Calu3 (cell line): Measurements from ENCODE around the gene DMRT2. TPM values are rescaled to one million over a fixed set of nuclear protein-coding genes. Genes with fewer than 3 reads are reported as not detected.

Experiments used
- BruUV-seq: library from RNA; stranded (reverse); fragments of 400-500 nt; replicated peaks from 2 replicates; lab custom pipeline; 2021; lab: Mats Ljungman, UMichigan
- CTCF ChIA-PET: fragments of 300-600 bp; sonication (Branson Sonifier 250); formaldehyde crosslinking; loops from one replicate; lab custom pipeline; 2022; ENCODE audit warnings: antibody characterized with exemption; lab: Charles Lee
- DNase-seq: peaks from one replicate; pipeline ENCODE4 v3.0.0; 2022
- H3K27ac Mint-ChIP-seq: one replicate; pipeline ENCODE4 v1.8.0; 2022; ENCODE audit warnings: mixed read lengths; ENCODE audit not compliant: unreplicated experiment
- H3K27me3 Mint-ChIP-seq: one replicate; pipeline ENCODE4 v1.8.0; 2022; ENCODE audit warnings: mixed read lengths; ENCODE audit not compliant: unreplicated experiment
- H3K36me3 Mint-ChIP-seq: one replicate; pipeline ENCODE4 v1.8.0; 2022; ENCODE audit warnings: mild to moderate bottlenecking, moderate library complexity, mixed read lengths; ENCODE audit not compliant: insufficient read depth, unreplicated experiment
- H3K4me1 Mint-ChIP-seq: one replicate; pipeline ENCODE4 v1.8.0; 2022; ENCODE audit warnings: mild to moderate bottlenecking, low read depth, mixed read lengths; ENCODE audit not compliant: unreplicated experiment
- H3K4me3 Mint-ChIP-seq: one replicate; pipeline ENCODE4 v1.8.0; 2022; ENCODE audit warnings: mild to moderate bottlenecking, low read depth, moderate library complexity, mixed read lengths; ENCODE audit not compliant: unreplicated experiment
- H3K9me3 Mint-ChIP-seq: one replicate; pipeline ENCODE4 v1.8.0; 2022; ENCODE audit warnings: low read depth, mixed read lengths; ENCODE audit not compliant: unreplicated experiment
- CTCF ChIP-seq: fragments of 200-600 bp; IDR thresholded peaks from one replicate; pipeline ENCODE4 v1.8.0; 2022; ENCODE audit warnings: antibody characterized with exemption; ENCODE audit not compliant: unreplicated experiment
- intact Hi-C: fragments of 100-400 bp; cut with micrococcal nuclease; formaldehyde crosslinking; loops from one replicate; pipeline ENCODE4 v1.10.0; 2022; ENCODE audit not compliant: unreplicated experiment
- total RNA-seq: library from RNA; stranded (reverse); gene quantifications from 2 replicates; pipeline ENCODE4 v1.2.3, GENCODE V29; 2022

DMRT2 gene
- total RNA-seq, 1 experiment from 2014 or later: not detected

GRCh38 chr9:1034271-1034670 lies 15.9 kb upstream of the DMRT2 start:
- intact Hi-C loops: no loop called here
- Mint-ChIP-seq H3K4me3 (no peak overlapping the region), H3K36me3 (no peaks in the 10 kb centered on the region), H3K4me1 (no peaks in the 10 kb centered on the region), H3K27me3 (peaks cover 1% of the 10 kb centered on the region), H3K9me3 (no peaks in the 10 kb centered on the region), H3K27ac (no peak overlapping the region)
- no peak for TF ChIP-seq CTCF
- CTCF ChIA-PET: no interaction called here
- no peak for DNase-seq
- BruUV-seq: no TSS peak

GRCh38 chr9:1039589-1039988 lies 10.6 kb upstream of the DMRT2 start:
- intact Hi-C loops: no loop called here
- Mint-ChIP-seq H3K27me3 (peaks cover 13% of the 10 kb centered on the region), H3K9me3 (no peaks in the 10 kb centered on the region), H3K36me3 (no peaks in the 10 kb centered on the region), H3K4me1 (no peaks in the 10 kb centered on the region), H3K27ac (no peak overlapping the region), H3K4me3 (no peak overlapping the region)
- no TSS peak for BruUV-seq
- CTCF ChIA-PET: no interaction called here
- no peak for DNase-seq
- TF ChIP-seq CTCF: no peak

GRCh38 chr9:1042466-1042865 lies 7.7 kb upstream of the DMRT2 start:
- BruUV-seq: no TSS peak
- intact Hi-C loops: no loop called here
- no peak overlapping the region for H3K4me3 Mint-ChIP-seq

GRCh38 chr9:1044643-1045042 lies 5.5 kb upstream of the DMRT2 start:
- intact Hi-C loops: no loop called here
- Mint-ChIP-seq H3K4me3 (no peak overlapping the region), H3K27ac (no peak overlapping the region), H3K4me1 (peaks cover 13% of the 10 kb centered on the region), H3K9me3 (no peaks in the 10 kb centered on the region), H3K36me3 (peaks cover 14% of the 10 kb centered on the region), H3K27me3 (peaks cover 29% of the 10 kb centered on the region)
- CTCF ChIA-PET: no interaction called here
- BruUV-seq: no TSS peak
- no peak for TF ChIP-seq CTCF
- DNase-seq: no peak

More at GRCh38 chr9:1042466-1042865, 7.7 kb upstream of the DMRT2 start:
- Mint-ChIP-seq H3K36me3 (peaks cover 4% of the 10 kb centered on the region), H3K9me3 (no peaks in the 10 kb centered on the region), H3K4me1 (peaks cover 4% of the 10 kb centered on the region), H3K27me3 (peaks cover 19% of the 10 kb centered on the region), H3K27ac (no peak overlapping the region)
- no peak for DNase-seq
- TF ChIP-seq CTCF: no peak
- CTCF ChIA-PET: no interaction called here
